Heart left ventricle (tissue), 16 donors: ENCODE results near the gene MRPL36. TPM values are rescaled to one million over a fixed set of nuclear protein-coding genes. Genes with fewer than 3 reads are reported as not detected.
"Not testable (repeated sequence)": the region's sequence is repeated elsewhere in the genome, so short reads cannot be mapped to it uniquely, and the experiment has no call there.

Experiments used
- ATAC-seq, 4 donors: fragments of 200-7000 bp; cut with Tn5 transposase; one replicate each; pipeline ENCODE4 v1.9.1; 2020 to 2022; ENCODE audit warnings: moderate library complexity in 4 of 4, mild to moderate bottlenecking in 3 of 4, moderate number of reproducible peaks in 1 of 4
- DNase-seq, 5 donors: peaks; one replicate each; pipeline ENCODE4 v3.0.0-alpha.2; 2020
- H3K27ac ChIP-seq, 12 donors: fragments of 200-600 bp; sonication (generic) in 4 of 12; one replicate each; pipeline versions ENCODE4 v1.5.0 to v1.8.0; 2016 to 2022; ENCODE audit warnings: mild to moderate bottlenecking in 2 of 12
- H3K27me3 ChIP-seq, 9 donors: fragments of 200-600 bp; sonication (generic) in 2 of 9; one replicate each; pipeline versions ENCODE4 v1.5.1 to v1.8.0; 2016 to 2022; ENCODE audit warnings: mild to moderate bottlenecking in 3 of 9
- H3K36me3 ChIP-seq, 9 donors: fragments of 200-600 bp; sonication (generic) in 2 of 9; one replicate each; pipeline versions ENCODE4 v1.5.0 to v1.8.0; 2018 to 2022; ENCODE audit warnings: mild to moderate bottlenecking in 2 of 9
- H3K4me1 ChIP-seq, 12 donors: fragments of 200-600 bp; sonication (generic) in 4 of 12; one replicate each; pipeline versions ENCODE4 v1.5.0 to v1.8.0; 2016 to 2022; ENCODE audit warnings: mild to moderate bottlenecking in 3 of 12
- H3K4me3 ChIP-seq, 12 donors: fragments of 200-600 bp; sonication (generic) in 4 of 12; one replicate each; pipeline versions ENCODE4 v1.5.0 to v1.8.0; 2017 to 2022; ENCODE audit warnings: mild to moderate bottlenecking in 9 of 12, moderate library complexity in 4 of 12
- H3K9me3 ChIP-seq, 12 donors: fragments of 200-600 bp; sonication (generic) in 4 of 12; one replicate each; pipeline versions ENCODE4 v1.5.0 to v1.8.0; 2016 to 2022; ENCODE audit warnings: mild to moderate bottlenecking in 1 of 12
- POLR2A ChIP-seq, 2 donors: fragments of 450-650 bp; IDR thresholded peaks; one replicate each; pipeline ENCODE4 v1.6.1; 2017; ENCODE audit warnings: antibody characterized with exemption in 2 of 2, mild to moderate bottlenecking in 2 of 2, moderate library complexity in 2 of 2
- WGBS, 4 donors: extraction: QIAGEN DNeasy Blood & Tissue Kit in 2 of 4; methylation state at CpG; one replicate each; pipeline versions ENCODE4 v1.1.5 to v1.1.7; 2013 to 2018; 5-methylcytosine and 5-hydroxymethylcytosine counted together
- intact Hi-C, 10 donors: fragments of 100-400 bp; cut with DNase I; formaldehyde crosslinking; loops; one replicate each; pipeline versions ENCODE4 v1.11.1 to v1.14.2; 2022
- polyA plus RNA-seq, 2 donors: library from polyadenylated mRNA; stranded (reverse); fragments of 200-250 nt; gene quantifications; one replicate each; pipeline ENCODE4 v1.2.3, GENCODE V29; 2013
- total RNA-seq, 9 donors: library from RNA; depleted of rRNA in 2 of 9; stranded (reverse); fragments of >200 nt in 2 of 9; fragmentation: NEBNext Ultra II Directional in 3 of 9; extraction: Animal tissue kit (Norgen Biotek cat#: 25700) in 3 of 9; gene quantifications; one replicate each; pipeline versions ENCODE4 v1.1.0 to v1.2.4, GENCODE V29; 2016 to 2023
- TF ChIP-seq, protein P1 (sequence below), 12 donors: fragments of 200-600 bp; sonication (generic) in 4 of 12; IDR thresholded peaks; one replicate each; pipeline versions ENCODE4 v1.5.0 to v1.8.0; 2018 to 2022; ENCODE audit warnings: antibody characterized with exemption in 12 of 12, mild to moderate bottlenecking in 5 of 12
- donor health status: ischemic (EF 13 %, LVEDD 7.1; RV severe dilation, severe dysfunction).
- donor health status: healthy with polysubstance abuse.
- donor health status: DM: no; HTN: yes; CAD: no.
- donor health status: DM: no; HTN: no; CAD: no.
- donor health status: ischemic (EF 25% LVEDD 6.9; RV normal size, moderate dysfunction).
- donor health status: ischemic (EF 25% LVEDD 5.7; RV mildly dilated, moderate dysfunction).
- donor health status: healthy.
- donor health status: DM: yes; HTN: yes; CAD: no.
- donor health status: ischemic (EF 35%, LVEDD 5.7; RV mildly dilated, moderate dysfunction).
- donor health status: nonischemic (EF 11% LVEDD 7.7; RV severe dilation, severe dysfunction).
- donor health status: DM: yes; HTN: yes; CAD: no.
- donor health status: PGD.
- donor health status: ischemic (EF 29% LVEDD 5.4; RV normal size, mild dysfunction).
- donor health status: nonischemic (EF 23%, LVEDD 6.1; RV moderate dilation, normal function).

Gene MRPL36
- total and polyA plus RNA-seq, 11 donors, result 45.6 to 107 (median 56.4) TPM

DNA sequence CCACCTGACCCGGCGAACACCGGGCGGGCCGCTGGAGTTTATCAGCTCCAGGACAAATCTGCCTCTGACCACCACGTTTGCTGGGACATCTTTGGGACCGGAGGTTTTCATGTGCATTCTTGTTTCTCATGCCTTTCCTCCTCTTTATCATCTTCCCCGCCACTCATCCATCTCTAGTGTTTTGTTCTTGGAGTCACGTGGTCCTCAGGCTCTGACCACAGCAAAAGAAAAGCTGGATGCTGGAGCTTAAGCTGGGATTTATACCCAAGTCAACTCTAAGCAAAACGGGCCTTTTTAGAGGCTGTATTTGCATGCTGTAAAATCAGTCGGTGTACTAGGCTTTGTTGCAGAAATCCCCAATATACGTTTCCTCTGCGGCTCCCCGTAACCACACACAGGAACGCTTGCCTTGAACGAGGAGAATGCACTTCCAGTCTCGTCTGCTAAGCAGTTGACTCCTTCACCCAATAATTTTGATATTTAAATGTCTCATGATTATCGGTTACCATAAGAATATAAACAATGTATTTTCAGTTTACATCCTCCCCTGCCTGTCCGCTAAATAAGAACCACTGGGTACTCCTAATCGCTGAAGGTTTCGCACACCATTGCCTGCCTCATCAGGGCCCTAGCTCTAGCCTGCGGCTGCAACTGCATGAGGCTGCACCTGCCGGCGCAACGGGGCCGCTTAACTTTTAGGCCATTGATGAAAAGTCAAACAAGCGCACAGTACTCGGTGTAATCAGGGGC, 1.0 kb upstream of the MRPL36 start:
- intact Hi-C loops, result loop anchor here in 7 of 10 donors (2.0 to 10.0 kb wide), 9 partner anchors 37 to 456 kb away; partner anchors contain the start of genes IRX4 (in 3 of the 7) and CLPTM1L (in 1 of the 7)
- Histone ChIP-seq H3K9me3 (no peaks in the 10 kb centered on the region), H3K27ac (peak overlapping the region; percentile 81 to 96 (median 92)), H3K4me1 (peaks cover 0 to 73% (median 30%) of the 10 kb centered on the region in 12 donors), H3K27me3 (no peaks in the 10 kb centered on the region), H3K36me3 (peaks cover 0 to 60% (median 53%) of the 10 kb centered on the region in 9 donors), H3K4me3 (peak overlapping the region; percentile 61 to 100 (median 96))
- TF ChIP-seq, protein P1, sequence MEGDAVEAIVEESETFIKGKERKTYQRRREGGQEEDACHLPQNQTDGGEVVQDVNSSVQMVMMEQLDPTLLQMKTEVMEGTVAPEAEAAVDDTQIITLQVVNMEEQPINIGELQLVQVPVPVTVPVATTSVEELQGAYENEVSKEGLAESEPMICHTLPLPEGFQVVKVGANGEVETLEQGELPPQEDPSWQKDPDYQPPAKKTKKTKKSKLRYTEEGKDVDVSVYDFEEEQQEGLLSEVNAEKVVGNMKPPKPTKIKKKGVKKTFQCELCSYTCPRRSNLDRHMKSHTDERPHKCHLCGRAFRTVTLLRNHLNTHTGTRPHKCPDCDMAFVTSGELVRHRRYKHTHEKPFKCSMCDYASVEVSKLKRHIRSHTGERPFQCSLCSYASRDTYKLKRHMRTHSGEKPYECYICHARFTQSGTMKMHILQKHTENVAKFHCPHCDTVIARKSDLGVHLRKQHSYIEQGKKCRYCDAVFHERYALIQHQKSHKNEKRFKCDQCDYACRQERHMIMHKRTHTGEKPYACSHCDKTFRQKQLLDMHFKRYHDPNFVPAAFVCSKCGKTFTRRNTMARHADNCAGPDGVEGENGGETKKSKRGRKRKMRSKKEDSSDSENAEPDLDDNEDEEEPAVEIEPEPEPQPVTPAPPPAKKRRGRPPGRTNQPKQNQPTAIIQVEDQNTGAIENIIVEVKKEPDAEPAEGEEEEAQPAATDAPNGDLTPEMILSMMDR (IDR thresholded peaks at IDR 0.05), result no peak
- TF ChIP-seq POLR2A (IDR thresholded peaks at IDR 0.05), result no peak
- ATAC-seq, result peak; percentile 15 to 41 (median 28)
- DNase-seq, result peak in 2 of 5 donors; percentile 28 to 49
- 3 to 5% (median 4%) methylated on average over 26 to 28 of the region's 28 CpGs for WGBS, 4 donors

DNA sequence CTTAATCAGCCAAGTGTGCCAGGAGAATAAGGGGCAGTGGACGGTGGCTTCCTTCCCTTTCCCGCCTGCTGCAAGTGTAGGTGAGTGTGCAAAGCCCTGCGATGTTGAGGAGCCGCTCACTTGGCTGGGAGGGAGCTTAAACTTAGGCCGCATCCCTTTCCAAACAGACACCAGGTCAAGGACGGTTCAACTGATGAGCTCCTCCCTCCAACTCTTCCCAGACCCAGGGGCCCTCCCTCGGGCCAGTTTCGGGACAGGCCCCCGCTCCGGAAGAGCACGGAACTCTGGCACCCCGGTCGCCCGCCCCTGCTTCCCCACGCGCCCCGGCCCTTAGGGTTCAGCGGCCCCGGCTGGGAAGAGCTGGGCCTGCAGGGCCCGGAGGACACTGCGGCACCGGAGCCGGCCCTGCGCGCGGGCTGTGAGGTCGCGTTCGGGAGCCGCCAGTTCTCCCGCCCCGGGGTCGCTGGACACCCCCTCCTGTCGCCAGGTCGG, 481 bp downstream of the MRPL36 start:
- DNase-seq (no peak), ATAC-seq (peak in 3 of 4 donors; percentile 1 to 34 (median 17))
- H3K27me3 ChIP-seq, result no peaks in the 10 kb centered on the region
- WGBS, 4 donors, result 0 to 2% (median 1%) methylated on average over 28 to 35 of the region's 35 CpGs
- peaks cover 0 to 45% (median 38%) of the 10 kb centered on the region in 9 donors for H3K36me3 ChIP-seq
- TF ChIP-seq, protein P1 (IDR thresholded peaks at IDR 0.05), result no peak
- no peak for TF ChIP-seq POLR2A (IDR thresholded peaks at IDR 0.05)
- H3K27ac ChIP-seq, result peak overlapping the region; percentile 71 to 96 (median 92)
- peaks cover 0 to 58% (median 30%) of the 10 kb centered on the region in 12 donors for H3K4me1 ChIP-seq
- intact Hi-C loops, result loop anchor here in 1 of 10 donors (10.0 kb wide), 1 partner anchor 274 kb away; the partner anchor contains the start of gene LPCAT1
- H3K9me3 ChIP-seq, result no peaks in the 10 kb centered on the region
- H3K4me3 ChIP-seq, result peak overlapping the region; percentile 61 to 100 (median 96)

DNA sequence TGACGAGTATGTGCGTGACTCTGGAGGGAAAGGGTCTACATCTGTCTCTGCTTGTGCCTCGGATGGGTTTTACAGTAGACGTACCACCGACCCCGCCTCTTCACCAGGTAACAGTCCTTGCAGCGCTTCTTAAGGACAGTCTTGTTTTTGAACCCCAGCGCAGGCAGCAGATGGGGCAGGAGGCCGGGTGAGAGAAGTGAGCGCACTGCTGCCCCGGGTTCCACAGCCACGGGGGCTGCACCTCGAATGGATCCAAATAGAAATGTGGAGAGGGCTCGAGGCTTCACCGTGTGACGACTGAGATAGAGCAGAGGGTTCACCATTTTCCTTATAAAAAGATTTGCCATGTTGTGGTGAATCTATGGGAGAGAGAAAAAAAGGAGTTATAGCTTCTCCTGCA, 1.0 kb downstream of the MRPL36 start:
- not testable (repeated sequence) for H3K27me3 ChIP-seq, H3K9me3 ChIP-seq, DNase-seq, ATAC-seq
- peaks cover 0 to 52% (median 27%) of the 10 kb centered on the region in 12 donors for H3K4me1 ChIP-seq
- H3K27ac ChIP-seq, result peak overlapping the region in 2 of 12 donors; percentile 95 to 96
- H3K4me3 ChIP-seq, result peak overlapping the region in 9 of 12 donors; percentile 61 to 100 (median 98)
- peaks cover 0 to 40% (median 33%) of the 10 kb centered on the region in 9 donors for H3K36me3 ChIP-seq
- WGBS, 4 donors, result 82 to 86% (median 84%) methylated on average over 16 of the region's 16 CpGs
- intact Hi-C loops, result loop anchor here in 1 of 10 donors (10.0 kb wide), 1 partner anchor 274 kb away; the partner anchor contains the start of gene LPCAT1

DNA sequence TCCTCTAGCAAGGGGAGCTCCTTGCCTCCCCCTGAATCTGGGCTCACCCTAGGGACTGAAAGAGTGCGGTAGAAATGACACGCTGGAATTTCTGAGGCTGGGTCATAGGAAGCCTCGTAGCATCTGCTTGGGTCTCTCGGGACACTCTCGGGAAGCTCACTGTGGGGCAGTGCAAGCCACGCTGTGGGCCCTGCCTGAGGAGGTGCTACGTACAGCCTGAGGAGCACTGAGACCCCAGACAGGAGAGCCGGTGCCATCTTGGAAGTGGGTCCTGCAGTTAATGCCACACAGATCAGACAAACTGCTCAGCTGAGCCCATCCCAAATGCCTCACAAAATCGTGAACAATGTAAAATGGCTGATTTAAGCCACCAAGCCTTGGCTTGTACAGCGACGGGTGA, 1.8 kb downstream of the MRPL36 start:
- TF ChIP-seq POLR2A (IDR thresholded peaks at IDR 0.05), result no peak
- DNase-seq (no peak), ATAC-seq (no peak)
- intact Hi-C loops, result loop anchor here in 1 of 10 donors (10.0 kb wide), 1 partner anchor 273 kb away; the partner anchor contains the start of gene LPCAT1
- 80 to 86% (median 84%) methylated on average over 11 of the region's 11 CpGs for WGBS, 4 donors
- Histone ChIP-seq H3K36me3 (peaks cover 0 to 33% (median 25%) of the 10 kb centered on the region in 9 donors), H3K27me3 (no peaks in the 10 kb centered on the region), H3K4me1 (peaks cover 0 to 50% (median 25%) of the 10 kb centered on the region in 12 donors), H3K27ac (no peak overlapping the region), H3K9me3 (no peaks in the 10 kb centered on the region), H3K4me3 (no peak overlapping the region)
